Right lobe of liver (tissue), 4 donors: Measurements from ENCODE around the gene ZBTB43.

Experiments used
- CTCF ChIP-seq, 4 donors: fragments of 200-600 bp in 3 of 4; fragments of 450-650 bp in 1 of 4; IDR thresholded peaks; one replicate each; pipeline versions ENCODE4 v1.5.1 to v1.8.0; 2016 to 2022; ENCODE audit warnings: antibody characterized with exemption in 4 of 4, mild to moderate bottlenecking in 2 of 4
- POLR2A ChIP-seq: fragments of 450-650 bp; IDR thresholded peaks from one replicate; pipeline ENCODE4 v1.6.1; 2017; ENCODE audit warnings: antibody characterized with exemption, mild to moderate bottlenecking
- donor health status: DM: no; HTN: no; CAD: no.
- donor health status: DM: no; HTN: no; CAD: no.
- donor health status: DM: no; HTN: yes; CAD: no.

- TF ChIP-seq CTCF (IDR thresholded peaks at IDR 0.05) (no peak), POLR2A (no peak)
Measured at GRCh38 chr9:126861707-126862103, 56.9 kb downstream of the ZBTB43 start.
